GM19452 (cell line): ENCODE measurements around the gene KYNU.
A peak's percentile ranks its signal among the peaks of the same experiment; 100 is the strongest.
"Not testable (repeated sequence)": the region's sequence is repeated elsewhere in the genome, so short reads cannot be mapped to it uniquely, and the experiment has no call there.

ENCODE experiments used
- ATAC-seq: cut with Tn5 transposase; IDR thresholded peaks from one replicate; pipeline ENCODE4 v1.9.1; 2021; ENCODE audit not compliant: unreplicated experiment

The KYNU gene

DNA sequence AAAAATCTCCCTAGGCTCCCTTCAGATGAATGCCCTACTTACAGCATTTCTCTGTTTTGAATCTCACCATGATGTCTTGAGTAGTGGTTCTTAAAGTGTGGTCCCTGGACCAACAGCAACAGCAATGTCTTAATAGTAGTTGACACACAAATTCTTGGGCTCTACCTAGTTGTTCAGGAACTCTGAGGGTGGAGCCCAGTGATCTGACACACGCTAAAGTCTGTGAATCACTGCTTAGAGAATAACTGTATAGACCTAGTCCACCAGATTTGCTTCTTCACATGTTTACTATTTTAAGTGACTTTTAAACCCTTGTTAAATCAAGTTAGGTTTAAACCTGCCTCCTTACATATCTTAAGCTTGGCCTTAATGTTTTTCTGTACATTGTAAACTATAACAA lies 204.2 kb downstream of the KYNU start:
- no peak for ATAC-seq

DNA sequence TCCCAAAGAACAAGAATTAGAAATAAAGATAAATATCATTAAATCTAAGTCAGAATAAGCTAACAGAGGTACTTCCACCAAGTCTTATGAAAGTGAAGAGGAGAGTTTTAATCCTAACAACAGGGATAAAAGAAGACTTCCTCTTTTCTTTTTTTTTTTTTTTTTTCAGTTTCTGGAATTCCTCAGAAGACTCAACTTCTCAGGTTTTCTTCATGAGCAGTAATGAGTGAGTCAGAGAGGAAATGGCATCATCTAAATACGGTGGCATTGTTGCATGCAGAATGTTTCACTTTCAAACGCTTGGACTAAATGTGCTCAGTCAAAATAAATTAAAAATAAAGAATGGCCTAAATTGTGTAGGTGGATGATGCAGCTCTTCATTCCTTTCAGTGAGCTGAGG lies 206.2 kb downstream of the KYNU start:
- ATAC-seq: no peak

DNA sequence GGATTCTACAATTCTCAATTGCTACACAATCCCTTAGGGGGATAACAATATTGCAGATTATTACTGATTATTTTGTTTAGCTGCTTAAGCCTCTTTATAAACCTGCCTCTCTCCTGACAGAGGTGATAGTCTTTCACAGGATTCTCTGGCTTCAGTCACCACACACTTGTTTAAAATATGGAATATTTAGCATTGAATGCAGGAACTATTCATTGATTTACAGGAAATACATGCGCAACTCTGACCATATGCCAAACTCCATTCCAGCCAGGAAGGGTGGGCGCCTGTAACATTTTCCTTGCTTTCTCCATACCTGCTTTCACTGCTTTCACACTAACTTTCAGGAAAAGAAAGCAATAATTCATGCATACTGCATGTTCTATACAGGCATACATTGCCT lies 207.0 kb downstream of the KYNU start:
- ATAC-seq: no peak

DNA sequence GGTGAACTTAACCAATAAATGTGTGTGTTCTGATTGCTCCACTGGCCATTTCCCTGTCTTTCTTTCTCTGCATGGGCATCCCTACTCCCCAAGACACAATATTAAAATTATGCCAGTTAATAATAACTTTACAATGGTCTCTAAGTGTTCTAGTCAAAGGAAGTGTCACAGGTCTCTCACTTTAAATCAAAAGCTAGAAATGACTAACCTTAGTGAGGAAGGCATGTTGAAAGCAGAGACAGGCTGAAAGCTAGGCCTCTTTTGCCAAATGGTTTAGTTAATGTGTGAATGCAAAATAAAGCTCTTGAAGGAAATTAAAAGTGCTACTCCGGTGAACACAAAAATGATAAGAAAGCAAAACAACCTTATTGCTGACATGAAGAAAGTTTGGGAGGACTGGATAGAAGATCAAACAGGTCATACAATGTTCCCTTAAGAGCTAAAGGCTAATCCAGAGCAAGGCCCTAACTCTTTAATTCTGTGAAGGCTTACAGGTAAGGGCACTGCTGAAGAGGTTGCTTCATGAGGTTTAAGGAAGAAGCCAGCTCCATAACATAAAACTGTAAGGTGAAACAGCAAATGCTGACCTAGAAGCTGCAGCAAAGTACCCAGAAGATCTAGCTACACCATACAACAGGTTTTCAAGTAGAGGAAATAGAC lies 207.8 kb downstream of the KYNU start:
- peak; percentile 82 for ATAC-seq

DNA sequence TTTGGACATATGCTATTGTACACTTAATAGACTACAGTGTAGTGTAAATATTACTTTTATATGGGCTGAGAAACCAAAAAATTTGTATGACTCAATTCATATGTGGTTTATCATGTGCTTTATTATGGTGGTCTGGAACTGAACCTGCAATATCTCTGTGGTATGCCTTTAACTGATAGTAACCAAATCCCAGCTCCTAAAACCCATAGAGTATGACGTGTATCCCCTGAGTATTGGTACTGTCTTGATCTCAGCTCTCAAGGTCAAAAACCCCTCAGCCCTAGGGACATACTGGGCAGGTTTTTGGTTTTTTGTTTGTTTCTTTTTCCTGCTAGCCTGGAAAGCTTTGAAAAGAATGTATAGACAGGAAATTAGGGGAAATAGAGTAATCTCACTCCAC lies 209.6 kb downstream of the KYNU start:
- ATAC-seq: no peak

DNA sequence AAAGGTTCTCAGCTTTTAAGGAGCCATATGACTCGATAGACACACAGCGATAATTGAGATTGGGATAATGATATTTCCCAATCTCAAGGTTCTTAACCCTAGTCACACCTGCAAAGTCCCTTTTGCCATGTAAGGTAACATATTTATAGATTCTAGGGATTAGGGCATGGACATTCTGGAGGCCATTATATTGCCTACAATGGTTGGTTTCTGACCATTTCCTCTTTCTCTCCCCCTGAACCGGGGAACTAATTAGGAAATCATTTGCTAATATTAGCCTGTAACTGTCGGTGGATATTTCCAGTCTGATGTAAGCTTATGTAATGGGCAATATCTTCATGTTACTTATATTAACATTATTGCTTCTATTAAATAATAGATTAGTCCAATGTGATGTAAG lies 210.9 kb downstream of the KYNU start:
- no peak for ATAC-seq

DNA sequence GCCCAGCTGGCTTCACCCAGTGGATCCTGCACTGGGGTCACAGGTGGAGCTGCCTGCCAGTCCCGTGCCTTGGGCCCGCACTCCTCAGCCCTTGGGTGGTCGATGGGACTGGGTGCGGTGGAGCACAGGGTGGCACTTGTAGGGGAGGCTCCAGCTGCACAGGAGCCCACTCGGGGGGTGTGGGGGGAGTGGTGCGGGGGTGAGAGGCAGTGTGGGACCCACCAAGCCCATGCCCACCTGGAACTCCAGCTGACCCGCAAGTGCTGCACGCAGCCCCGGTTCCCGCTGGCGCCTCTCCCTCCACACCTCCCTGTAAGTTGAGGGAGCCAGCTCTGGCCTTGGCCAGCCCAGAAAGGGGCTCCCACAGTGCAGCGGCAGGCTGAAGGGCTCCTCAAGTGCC lies 212.1 kb downstream of the KYNU start:
- ATAC-seq: not testable (repeated sequence)
